Activated CD8-positive, alpha-beta T cell treated with anti-CD3 and anti-CD28 coated beads for 36 hours (primary cell): Measurements from ENCODE around the gene PSMB10. TPM values are rescaled to one million over a fixed set of nuclear protein-coding genes. Genes with fewer than 3 reads are reported as not detected.

ENCODE experiments used
- ATAC-seq: fragments of 200-7000 bp; cut with Tn5 transposase; one replicate; pipeline ENCODE4 v1.10.0; 2021; ENCODE audit warnings: mild to moderate bottlenecking, moderate library complexity
- CTCF ChIA-PET: fragments of 350-600 bp; sonication (Branson Sonifier 250); formaldehyde crosslinking; loops from one replicate; lab custom pipeline; 2021; ENCODE audit warnings: antibody characterized with exemption; lab: Charles Lee
- POLR2A ChIA-PET: fragments of 350-600 bp; sonication (Branson Sonifier 250); formaldehyde crosslinking; loops from one replicate; lab custom pipeline; 2021; ENCODE audit warnings: antibody characterized with exemption; lab: Charles Lee
- DNase-seq: peaks from one replicate; pipeline ENCODE4 v3.0.0-alpha.2; 2020
- H3K27ac Mint-ChIP-seq: one replicate; pipeline ENCODE4 v1.8.0; 2021; ENCODE audit warnings: mild to moderate bottlenecking, mixed read lengths
- H3K27me3 Mint-ChIP-seq: one replicate; pipeline ENCODE4 v1.8.0; 2021; ENCODE audit warnings: mixed read lengths
- H3K36me3 Mint-ChIP-seq: one replicate; pipeline ENCODE4 v1.8.0; 2021; ENCODE audit warnings: low read depth, mixed read lengths
- H3K4me1 Mint-ChIP-seq: one replicate; pipeline ENCODE4 v1.8.0; 2021; ENCODE audit warnings: low read depth, mixed read lengths
- H3K4me3 Mint-ChIP-seq: one replicate; pipeline ENCODE4 v1.8.0; 2021; ENCODE audit warnings: mild to moderate bottlenecking, moderate library complexity, mixed read lengths
- H3K9me3 Mint-ChIP-seq: one replicate; pipeline ENCODE4 v1.8.0; 2021; ENCODE audit warnings: mixed read lengths
- CTCF ChIP-seq: fragments of 200-600 bp; IDR thresholded peaks from one replicate; pipeline ENCODE4 v1.8.0; 2022; ENCODE audit warnings: antibody characterized with exemption, mild to moderate bottlenecking
- intact Hi-C: fragments of 100-400 bp; cut with micrococcal nuclease; formaldehyde crosslinking; loops from one replicate; pipeline ENCODE4 v1.10.0; 2022
- total RNA-seq, 2 experiments: library from RNA; stranded (reverse); gene quantifications; one replicate each; pipeline ENCODE4 v1.2.3, GENCODE V29; 2021

The PSMB10 gene
- total RNA-seq, 2 experiments from 2014 or later, result 205 to 206 TPM

DNA sequence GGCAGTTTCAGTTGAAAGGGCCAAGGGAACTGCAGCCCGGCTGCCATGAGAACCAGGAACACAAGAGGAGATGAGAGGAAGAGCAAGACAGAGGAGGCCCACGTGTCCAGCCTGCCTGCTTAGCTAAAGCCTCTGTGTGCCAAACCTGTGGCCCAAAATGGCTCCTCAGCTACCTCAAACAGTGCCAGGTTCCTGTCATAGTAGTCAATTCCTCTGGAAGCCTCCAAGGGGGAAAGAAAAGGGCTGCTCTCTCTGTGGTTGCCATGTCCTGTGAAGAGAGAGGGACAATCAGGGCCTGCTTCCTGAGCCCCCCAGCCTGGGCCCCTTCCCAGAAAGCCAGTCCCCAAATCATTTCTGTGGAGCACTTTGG, 26.6 kb upstream of the PSMB10 start:
- H3K9me3 Mint-ChIP-seq, result no peaks in the 10 kb centered on the region
- H3K27ac Mint-ChIP-seq, result no peak overlapping the region
- H3K36me3 Mint-ChIP-seq, result peaks cover 24% of the 10 kb centered on the region
- CTCF ChIA-PET, result no interaction called here
- DNase-seq (no peak), ATAC-seq (no peak)
- no peaks in the 10 kb centered on the region for H3K27me3 Mint-ChIP-seq
- intact Hi-C loops, result no loop called here
- POLR2A ChIA-PET, result interaction anchor here (1.0 kb wide), 1 partner anchor 34 kb away, joined by 3 read pairs; no protein-coding TSS in a partner anchor
- H3K4me3 Mint-ChIP-seq, result no peak overlapping the region
- peaks cover 11% of the 10 kb centered on the region for H3K4me1 Mint-ChIP-seq
- TF ChIP-seq CTCF, result no peak

DNA sequence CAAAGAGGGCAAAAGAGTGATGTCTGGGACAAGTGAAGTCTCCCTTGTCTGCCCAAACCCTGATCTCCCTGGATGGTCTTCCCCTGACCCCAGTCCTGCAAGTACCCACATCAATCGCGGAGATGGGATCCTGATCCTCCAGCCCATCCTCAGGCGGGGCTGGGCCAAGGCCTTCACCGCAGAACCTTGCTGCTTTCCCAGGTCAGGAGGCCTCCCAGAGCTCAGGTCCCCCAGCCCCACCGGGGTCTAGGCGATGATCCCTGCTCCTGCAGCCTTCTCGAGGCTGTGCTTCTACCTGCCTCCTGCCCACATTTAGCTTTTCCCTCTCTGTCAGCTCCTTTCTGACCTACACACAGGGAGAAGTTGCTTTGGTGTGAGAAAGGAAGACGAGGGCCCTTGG, 25.5 kb upstream of the PSMB10 start:
- no peak for TF ChIP-seq CTCF
- no peaks in the 10 kb centered on the region for H3K27me3 Mint-ChIP-seq
- peaks cover 8% of the 10 kb centered on the region for H3K4me1 Mint-ChIP-seq
- ATAC-seq, result no peak
- H3K27ac Mint-ChIP-seq, result no peak overlapping the region
- no peak overlapping the region for H3K4me3 Mint-ChIP-seq
- H3K9me3 Mint-ChIP-seq, result no peaks in the 10 kb centered on the region
- DNase-seq, result no peak
- intact Hi-C loops, result no loop called here
- H3K36me3 Mint-ChIP-seq, result peaks cover 31% of the 10 kb centered on the region
- ChIA-PET POLR2A (interaction anchor here (1.0 to 1.5 kb wide), 3 partner anchors 20 to 61 kb away, joined by 3 read pairs; partner anchors contain the start of genes DDX28 and DUS2), CTCF (interaction anchor here (0.6 to 1.4 kb wide), 3 partner anchors 21 to 79 kb away, joined by 3 read pairs; no protein-coding TSS in a partner anchor)

GRCh38 chr16:67961551-67961957, 24.9 kb upstream of the PSMB10 start:
- Mint-ChIP-seq H3K9me3 (no peaks in the 10 kb centered on the region), H3K27me3 (no peaks in the 10 kb centered on the region), H3K36me3 (peaks cover 31% of the 10 kb centered on the region), H3K4me3 (no peak overlapping the region), H3K27ac (no peak overlapping the region), H3K4me1 (peaks cover 2% of the 10 kb centered on the region)
- TF ChIP-seq CTCF, result no peak
- intact Hi-C loops, result no loop called here
- ChIA-PET CTCF (interaction anchor here (1.4 kb wide), 1 partner anchor 22 kb away, joined by 3 read pairs; no protein-coding TSS in a partner anchor), POLR2A (interaction anchor here (1.0 to 1.5 kb wide), 2 partner anchors 20 to 62 kb away, joined by 3 read pairs; partner anchors contain the start of genes DDX28 and DUS2)
- ATAC-seq, result no peak
- no peak for DNase-seq

DNA sequence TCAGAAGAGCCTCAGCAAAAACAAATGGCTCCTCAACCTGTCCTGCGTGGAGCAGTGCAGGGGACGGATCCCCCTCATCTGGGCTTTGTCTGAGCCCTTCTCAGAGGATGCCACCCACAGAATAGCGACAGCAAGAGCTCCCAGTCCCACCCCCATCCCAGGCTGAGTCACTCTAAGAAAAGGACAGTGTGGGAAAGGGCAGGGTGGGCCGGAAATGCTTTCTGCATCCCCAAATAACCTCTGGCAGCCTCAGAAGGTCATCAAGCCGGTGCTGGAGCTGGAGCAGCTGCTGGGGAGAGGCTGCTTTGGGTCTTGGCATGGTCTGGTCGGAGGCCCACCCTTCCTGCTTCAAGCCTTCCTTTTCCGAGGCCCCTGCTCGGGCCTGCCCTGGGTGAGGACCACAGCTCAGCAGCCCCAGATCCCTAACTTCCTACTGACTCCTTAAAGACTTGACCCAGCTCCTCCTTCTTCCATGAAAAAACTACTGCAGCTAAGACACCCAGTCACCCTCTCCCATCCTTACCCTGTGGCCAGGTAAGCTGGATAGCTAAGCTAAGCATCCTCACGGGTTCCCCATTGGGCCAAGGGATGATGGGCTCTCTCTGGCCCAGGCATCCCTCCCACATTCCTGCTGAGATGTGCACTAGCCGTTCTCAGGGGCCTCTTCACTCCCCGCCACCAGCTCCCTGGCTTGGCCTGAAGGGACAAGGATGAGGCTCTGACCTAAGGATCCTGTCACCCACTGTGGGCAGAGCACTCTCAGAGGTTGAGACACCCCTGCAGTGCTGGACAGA, 23.1 kb upstream of the PSMB10 start:
- Mint-ChIP-seq H3K27me3 (no peaks in the 10 kb centered on the region), H3K36me3 (peaks cover 37% of the 10 kb centered on the region), H3K9me3 (no peaks in the 10 kb centered on the region), H3K4me1 (no peaks in the 10 kb centered on the region), H3K27ac (no peak overlapping the region), H3K4me3 (no peak overlapping the region)
- no peak for ATAC-seq
- ChIA-PET CTCF (interaction anchor here (0.7 to 2.3 kb wide), 2 partner anchors 18 to 81 kb away, joined by 3 to 15 read pairs; no protein-coding TSS in a partner anchor), POLR2A (interaction anchor here (0.6 to 1.1 kb wide), 2 partner anchors 19 to 66 kb away, joined by 3 read pairs; no protein-coding TSS in a partner anchor)
- no peak for TF ChIP-seq CTCF
- intact Hi-C loops, result no loop called here
- DNase-seq, result no peak

DNA sequence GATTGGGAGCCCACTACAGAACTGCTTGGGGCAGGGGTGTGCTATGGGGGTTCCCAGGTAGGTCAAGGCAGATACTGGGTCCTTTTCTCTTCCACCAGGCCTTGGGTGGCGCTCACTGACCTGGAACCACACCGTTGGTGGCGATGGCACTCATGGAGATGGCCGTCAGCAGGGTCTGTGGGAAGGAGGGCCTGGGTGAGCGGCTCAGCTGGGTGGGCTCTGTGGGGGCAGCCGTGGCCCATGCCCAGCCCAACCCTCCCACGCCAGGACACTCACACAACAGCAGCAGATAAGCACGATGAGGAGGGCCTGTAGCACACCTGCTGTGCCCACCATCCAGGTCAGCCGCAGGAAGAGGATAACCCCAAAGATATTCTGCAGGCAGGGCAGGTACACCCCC, 21.0 kb upstream of the PSMB10 start:
- Mint-ChIP-seq H3K4me1 (no peaks in the 10 kb centered on the region), H3K9me3 (no peaks in the 10 kb centered on the region), H3K4me3 (no peak overlapping the region), H3K27me3 (no peaks in the 10 kb centered on the region), H3K27ac (no peak overlapping the region), H3K36me3 (peaks cover 32% of the 10 kb centered on the region)
- ATAC-seq (no peak), DNase-seq (no peak)
- no peak for TF ChIP-seq CTCF
- CTCF ChIA-PET, result interaction anchor here (2.1 kb wide), 1 partner anchor 16 kb away, joined by 6 read pairs; no protein-coding TSS in a partner anchor
- POLR2A ChIA-PET, result no interaction called here
- intact Hi-C loops, result no loop called here
